Sigmoid colon (tissue), 7 donors: ENCODE measurements around the gene TJP3. TPM values are rescaled to one million over a fixed set of nuclear protein-coding genes. Genes with fewer than 3 reads are reported as not detected.
A peak's percentile ranks its signal among the peaks of the same experiment; 100 is the strongest.

Experiments
- DNase-seq: peaks from one replicate; pipeline ENCODE4 v3.0.0-alpha.2; 2019
- H3K27ac ChIP-seq, 4 donors: fragments of 200-600 bp; sonication (generic); one replicate each; pipeline ENCODE4 v1.5.1; 2016 to 2019; ENCODE audit warnings: mild to moderate bottlenecking in 1 of 4
- H3K27me3 ChIP-seq, 3 donors: fragments of 200-600 bp; sonication (generic); one replicate each; pipeline ENCODE4 v1.5.1; 2019; ENCODE audit warnings: mild to moderate bottlenecking in 1 of 3
- H3K36me3 ChIP-seq, 4 donors: fragments of 200-600 bp; sonication (generic); one replicate each; pipeline ENCODE4 v1.5.1; 2016 to 2019
- H3K4me1 ChIP-seq, 4 donors: fragments of 200-600 bp; sonication (generic); one replicate each; pipeline ENCODE4 v1.5.1; 2017 to 2019
- H3K4me3 ChIP-seq, 4 donors: fragments of 200-600 bp; sonication (generic); one replicate each; pipeline ENCODE4 v1.5.1; 2017 to 2019; ENCODE audit warnings: mild to moderate bottlenecking in 2 of 4, moderate library complexity in 1 of 4
- H3K9me3 ChIP-seq, 4 donors: fragments of 200-600 bp in 3 of 4; sonication (generic) in 3 of 4; one replicate each; pipeline versions ENCODE4 v1.5.1 to v1.6.1; 2013 to 2019
- CTCF ChIP-seq, 4 experiments: fragments of 450-650 bp in 3 of 4; fragments of 200-600 bp in 1 of 4; IDR thresholded peaks; one replicate each; pipeline ENCODE4 v1.5.1; 2016 to 2019; ENCODE audit warnings: antibody characterized with exemption in 4 of 4, mild to moderate bottlenecking in 3 of 4, moderate library complexity in 2 of 4
- EP300 ChIP-seq, 4 donors: sonication (generic); formaldehyde crosslinking; IDR thresholded peaks; one replicate each; pipeline ENCODE4 v1.6.1; 2017; ENCODE audit warnings: antibody characterized with exemption in 4 of 4
- POLR2A ChIP-seq, 2 donors: fragments of 450-650 bp; IDR thresholded peaks; one replicate each; pipeline ENCODE4 v1.6.1; 2016; ENCODE audit warnings: antibody characterized with exemption in 2 of 2, mild to moderate bottlenecking in 2 of 2, moderate library complexity in 2 of 2
- POLR2AphosphoS5 ChIP-seq, 4 donors: sonication (generic); formaldehyde crosslinking; IDR thresholded peaks; one replicate each; pipeline ENCODE4 v1.6.1; 2017; ENCODE audit warnings: antibody characterized with exemption in 4 of 4
- WGBS, 2 donors: extraction: QIAGEN DNeasy Blood & Tissue Kit; methylation state at CpG; one replicate each; pipeline ENCODE4 v1.1.7; 2013; 5-methylcytosine and 5-hydroxymethylcytosine counted together
- intact Hi-C: fragments of 100-400 bp; cut with DNase I; formaldehyde crosslinking; loops from one replicate; pipeline ENCODE4 v1.15.1; 2023
- polyA plus RNA-seq, 3 donors: library from polyadenylated mRNA; stranded (reverse); fragments of 200-250 nt; gene quantifications; one replicate each; pipeline ENCODE4 v1.2.3, GENCODE V29; 2013
- total RNA-seq, 4 donors: library from RNA; depleted of rRNA; stranded (reverse); fragments of >200 nt; gene quantifications; one replicate each; pipeline ENCODE4 v1.1.0, GENCODE V29; 2016
- donor health status: healthy with polysubstance abuse.
- donor health status: Bipolar disorder and iron deficiency.
- donor health status: healthy.

Gene TJP3
- total and polyA plus RNA-seq, 7 donors, result 0.33 to 245 (median 80.2) TPM; not detected in 1

GRCh38 chr19:3670796-3671679 is 37.1 kb upstream of the TJP3 start:
- intact Hi-C loops, result no loop called here
- peak overlapping the region; percentile 27 to 51 (median 48) for H3K4me3 ChIP-seq
- TF ChIP-seq POLR2AphosphoS5 (IDR thresholded peaks at IDR 0.05) (peak; percentile 68 to 86 (median 74)), POLR2A (IDR thresholded peaks at IDR 0.05) (peak; percentile 15 to 36), EP300 (IDR thresholded peaks at IDR 0.05) (peak in 3 of 4 donors; percentile 51 to 76 (median 66)), CTCF (IDR thresholded peaks at IDR 0.05) (no peak)
- H3K36me3 ChIP-seq, result peaks cover 0 to 17% (median 2%) of the 10 kb centered on the region in 4 donors
- peak; percentile 93 for DNase-seq
- H3K4me1 ChIP-seq, result peaks cover 0 to 95% (median 89%) of the 10 kb centered on the region in 4 donors
- H3K27ac ChIP-seq, result peak overlapping the region; percentile 99 to 100 (median 100)
- WGBS, 2 donors, result 39 to 71% methylated on average over 45 of the region's 45 CpGs
- no peaks in the 10 kb centered on the region for H3K9me3 ChIP-seq
- no peaks in the 10 kb centered on the region for H3K27me3 ChIP-seq

GRCh38 chr19:3671680-3672574 is 36.3 kb upstream of the TJP3 start:
- no peak for DNase-seq
- Histone ChIP-seq H3K27ac (peak overlapping the region; percentile 99 to 100 (median 100)), H3K4me1 (peaks cover 0 to 90% (median 85%) of the 10 kb centered on the region in 4 donors), H3K27me3 (no peaks in the 10 kb centered on the region), H3K9me3 (no peaks in the 10 kb centered on the region), H3K36me3 (peaks cover 0 to 8% (median under 1%) of the 10 kb centered on the region in 4 donors), H3K4me3 (peak overlapping the region; percentile 6 to 51 (median 48))
- intact Hi-C loops, result no loop called here
- TF ChIP-seq POLR2AphosphoS5 (IDR thresholded peaks at IDR 0.05) (peak in 2 of 4 donors; percentile 3 to 7), POLR2A (IDR thresholded peaks at IDR 0.05) (no peak)
- 45 to 79% methylated on average over 40 of the region's 40 CpGs for WGBS, 2 donors

GRCh38 chr19:3672575-3672948 is 35.6 kb upstream of the TJP3 start:
- Histone ChIP-seq H3K9me3 (no peaks in the 10 kb centered on the region), H3K27ac (peak overlapping the region; percentile 99 to 100 (median 100)), H3K27me3 (no peaks in the 10 kb centered on the region), H3K4me3 (no peak overlapping the region), H3K36me3 (peaks cover 0 to 6% (median 0%) of the 10 kb centered on the region in 4 donors), H3K4me1 (peaks cover 0 to 83% (median 79%) of the 10 kb centered on the region in 4 donors)
- 93 to 95% methylated on average over 8 of the region's 8 CpGs for WGBS, 2 donors
- intact Hi-C loops, result no loop called here
- no peak for DNase-seq
- TF ChIP-seq CTCF (IDR thresholded peaks at IDR 0.05), result peak in 1 of 4 experiments; percentile 12
- TF ChIP-seq POLR2AphosphoS5 (IDR thresholded peaks at IDR 0.05), result no peak
- TF ChIP-seq EP300 (IDR thresholded peaks at IDR 0.05), result no peak
- no peak for TF ChIP-seq POLR2A (IDR thresholded peaks at IDR 0.05)

- Histone ChIP-seq H3K4me3 (no peak overlapping the region), H3K36me3 (peaks cover 0 to 6% (median 0%) of the 10 kb centered on the region in 4 donors), H3K4me1 (peaks cover 0 to 79% (median 74%) of the 10 kb centered on the region in 4 donors), H3K27me3 (no peaks in the 10 kb centered on the region), H3K27ac (peak overlapping the region; percentile 99 to 100 (median 100)), H3K9me3 (no peaks in the 10 kb centered on the region)
- no peak for DNase-seq
- 89 to 91% methylated on average over 13 of the region's 13 CpGs for WGBS, 2 donors
- TF ChIP-seq POLR2A (IDR thresholded peaks at IDR 0.05) (no peak), EP300 (IDR thresholded peaks at IDR 0.05) (no peak), POLR2AphosphoS5 (IDR thresholded peaks at IDR 0.05) (no peak), CTCF (IDR thresholded peaks at IDR 0.05) (no peak)
- intact Hi-C loops, result no loop called here
Measured at GRCh38 chr19:3672993-3673392, 35.2 kb upstream of the TJP3 start.
